GM10248 (cell line): ENCODE data around the gene ZNF652.
A peak's percentile ranks its signal among the peaks of the same experiment; 100 is the strongest.
"Not testable (repeated sequence)": the region's sequence is repeated elsewhere in the genome, so short reads cannot be mapped to it uniquely, and the experiment has no call there.

ENCODE experiments used
- CTCF ChIA-PET: fragments of 300-600 bp; sonication (Branson Sonifier 250); formaldehyde crosslinking; extraction: SDS; loops from one replicate; lab custom pipeline; 2021; ENCODE audit warnings: antibody characterized with exemption; lab: Yijun Ruan, JAX
- POLR2A ChIA-PET: fragments of 350-650 bp; sonication (Branson Sonifier 250); formaldehyde crosslinking; extraction: SDS; loops from one replicate; lab custom pipeline; 2020; ENCODE audit warnings: antibody characterized with exemption; lab: Yijun Ruan, JAX
- DNase-seq: peaks from one replicate; pipeline ENCODE4 v3.0.0; 2012; ENCODE audit errors: extremely low spot score
- CTCF ChIP-seq: IDR thresholded peaks from 2 replicates; pipeline ENCODE4 v1.5.1; 2012; ENCODE audit warnings: mild to moderate bottlenecking, low read depth; ENCODE audit errors: extremely low read depth, missing control alignments, control extremely low read depth

Gene ZNF652

DNA sequence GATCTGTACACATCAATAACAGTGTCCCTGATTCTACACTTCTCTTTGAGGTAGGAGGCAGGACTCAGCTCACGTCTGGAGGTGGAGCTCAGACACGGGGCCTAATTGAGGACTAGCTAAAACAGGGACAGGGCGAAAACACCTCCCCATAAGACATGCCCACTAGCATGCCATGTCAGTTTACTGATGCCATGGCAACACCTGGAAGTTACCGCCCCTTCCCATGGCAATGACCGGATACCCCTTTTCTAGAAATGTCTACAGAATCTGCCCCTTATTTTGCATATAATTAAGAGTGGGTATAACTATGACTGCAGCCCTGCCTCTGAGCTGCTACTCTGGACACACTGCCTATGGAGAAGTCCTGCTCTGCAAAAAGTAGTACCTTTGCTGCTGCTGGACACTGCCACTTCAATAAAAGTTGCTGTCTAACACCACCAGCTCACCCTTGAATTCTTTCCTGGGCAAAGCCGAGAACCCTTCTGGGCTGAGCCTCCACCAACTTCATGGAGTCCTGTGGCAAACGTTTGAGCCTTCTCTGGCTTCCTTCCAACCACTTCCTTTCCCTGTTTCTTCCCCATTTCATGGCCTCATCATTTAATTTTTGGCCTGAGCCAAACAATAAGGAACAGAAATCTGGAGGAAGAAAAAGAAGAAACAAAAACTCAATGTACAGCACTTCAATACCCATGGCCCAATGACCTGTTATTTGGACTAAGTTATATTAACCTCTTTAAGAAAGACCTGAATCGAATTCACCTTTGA lies 31.6 kb upstream of the ZNF652 start:
- no peak for DNase-seq
- POLR2A ChIA-PET = interaction anchor here (0.6 kb wide), 1 partner anchor 40 kb away, joined by 6 read pairs; no protein-coding TSS in a partner anchor
- CTCF ChIA-PET = interaction anchor here (0.6 to 2.2 kb wide), 9 partner anchors 17 to 103 kb away, joined by 3 to 21 read pairs (median 4); no protein-coding TSS in a partner anchor
- no peak for TF ChIP-seq CTCF

DNA sequence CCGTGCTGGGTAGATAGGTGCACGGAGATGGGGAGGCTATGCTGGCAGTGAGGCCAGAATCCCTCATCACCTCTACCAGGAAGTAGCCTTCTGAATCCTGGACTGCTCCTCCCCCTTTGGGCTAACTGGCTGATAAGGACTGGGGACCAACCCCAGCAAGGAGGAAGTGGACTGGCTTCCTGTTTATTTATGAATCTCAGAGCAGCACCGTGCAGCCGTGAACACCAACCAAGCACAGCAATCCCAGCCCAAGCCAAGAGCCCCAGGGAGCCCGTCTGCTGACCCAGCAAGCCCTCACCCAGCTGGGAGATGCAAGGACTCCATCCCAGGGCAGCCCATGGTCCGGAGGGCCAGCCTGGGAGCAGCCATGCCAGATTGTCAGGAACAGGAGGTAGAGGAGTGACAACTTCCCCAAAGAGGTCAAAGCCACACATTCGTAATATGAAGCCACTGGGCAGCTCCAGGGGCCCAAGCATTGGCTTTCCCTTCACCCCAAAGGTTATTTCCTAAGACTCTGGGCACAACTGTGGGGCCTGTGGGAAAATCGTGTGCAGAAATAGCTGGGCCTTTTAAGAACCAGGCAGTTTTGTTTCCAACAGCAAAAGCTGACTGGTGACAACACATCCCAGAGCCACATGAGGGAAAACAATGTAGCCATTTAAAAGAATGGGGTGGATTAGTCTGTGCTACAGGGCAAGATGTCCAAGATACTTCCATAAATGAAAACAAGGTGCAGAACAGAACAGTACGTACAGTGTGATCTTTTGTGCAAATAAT lies 28.7 kb upstream of the ZNF652 start:
- POLR2A ChIA-PET = no interaction called here
- CTCF ChIA-PET = interaction anchor here (0.8 to 6.7 kb wide), 8 partner anchors 18 to 165 kb away, joined by 3 to 52 read pairs (median 4); no protein-coding TSS in a partner anchor
- DNase-seq = peak; percentile 60
- TF ChIP-seq CTCF = no peak

DNA sequence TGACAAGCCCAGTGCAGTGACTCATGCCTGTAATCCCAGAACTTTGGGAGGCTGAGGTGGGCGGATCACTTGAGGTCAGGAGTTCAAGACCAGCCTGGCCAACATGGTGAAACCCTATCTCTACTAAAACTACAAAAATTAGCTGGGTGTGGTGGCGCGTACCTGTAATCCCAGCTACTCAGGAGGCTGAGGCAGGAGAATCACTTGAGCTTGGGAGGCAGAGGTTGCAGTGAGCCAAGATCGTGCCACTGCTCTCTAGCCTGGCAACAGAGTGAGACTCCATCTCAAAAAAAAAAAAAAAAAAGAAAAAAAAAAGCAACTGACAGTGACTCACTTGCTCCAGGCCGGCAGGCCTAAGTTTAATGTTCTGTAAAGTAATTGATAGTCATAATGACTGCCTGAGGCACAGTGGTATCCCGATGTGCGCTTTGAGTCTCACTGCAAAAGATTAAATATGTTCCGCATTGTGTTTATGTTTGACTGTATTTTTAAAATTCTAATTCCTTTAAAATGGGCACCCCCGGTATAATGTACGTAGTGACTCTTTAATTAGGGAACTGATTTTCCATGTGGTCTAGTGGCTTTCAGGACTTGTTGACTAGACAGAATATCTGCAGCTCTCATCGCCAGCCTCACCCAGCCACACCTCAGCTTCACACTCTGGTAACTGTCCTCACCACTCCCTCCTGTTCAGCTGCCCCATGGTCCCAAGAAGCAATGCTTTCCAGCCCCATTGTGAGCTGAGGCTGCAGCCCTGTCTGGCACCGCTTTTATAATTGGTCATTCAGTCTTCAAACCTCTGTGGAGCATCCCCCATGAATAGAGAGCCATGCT lies 27.7 kb upstream of the ZNF652 start:
- not testable (repeated sequence) for DNase-seq
- CTCF ChIA-PET = interaction anchor here (1.2 to 6.7 kb wide), 7 partner anchors 9 to 78 kb away, joined by 3 to 52 read pairs (median 8); no protein-coding TSS in a partner anchor

DNA sequence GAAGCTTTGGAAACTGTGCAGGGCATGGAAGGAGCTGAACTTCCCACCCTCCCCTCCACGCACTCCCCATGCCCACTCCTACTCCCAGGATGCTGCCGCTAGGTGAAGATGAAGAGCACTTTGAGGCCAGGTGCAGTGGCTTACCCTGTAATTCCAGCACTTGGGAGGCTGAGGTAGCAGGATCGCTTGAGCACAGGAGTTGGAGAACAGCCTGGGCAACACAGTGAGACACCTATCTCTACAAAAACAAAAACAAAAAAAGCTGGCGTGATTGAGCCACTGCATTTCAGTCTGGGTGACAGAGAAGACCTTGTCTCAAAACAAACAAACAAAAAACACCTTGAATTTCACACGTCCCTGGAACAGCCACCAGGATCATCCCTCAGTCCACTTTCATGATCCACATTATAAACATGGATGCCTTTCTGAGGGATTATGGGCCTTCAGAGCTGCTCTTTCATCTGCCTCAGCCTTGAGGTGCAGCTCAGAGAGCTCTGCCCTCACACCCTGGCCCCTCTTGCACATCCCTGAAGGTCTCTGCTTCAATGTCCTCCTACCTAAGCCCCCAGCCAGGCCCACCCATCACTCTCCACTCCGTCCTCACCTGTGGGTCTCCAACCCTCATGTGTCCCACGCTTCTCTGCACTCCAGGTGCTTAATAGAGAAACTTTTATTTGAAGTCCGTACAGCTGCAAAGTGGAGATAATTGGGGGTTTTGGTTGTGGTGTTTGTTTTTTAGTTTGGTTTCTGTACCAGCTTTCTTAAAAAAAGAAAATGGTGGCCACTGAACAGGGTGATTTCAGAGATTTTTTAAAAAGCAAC lies 26.9 kb upstream of the ZNF652 start:
- POLR2A ChIA-PET = interaction anchor here (0.5 kb wide), 1 partner anchor 47 kb away, joined by 4 read pairs; no protein-coding TSS in a partner anchor
- no peak for TF ChIP-seq CTCF

More for the DNA sequence above, 27.7 kb upstream of the ZNF652 start:
- POLR2A ChIA-PET = not testable (repeated sequence)

GRCh38 chr17:49388290-49388640 lies 26.2 kb upstream of the ZNF652 start:
- CTCF ChIA-PET = interaction anchor here (1.2 to 6.7 kb wide), 9 partner anchors 10 to 168 kb away, joined by 3 to 52 read pairs (median 7); no protein-coding TSS in a partner anchor
- DNase-seq = peak; percentile 48
- POLR2A ChIA-PET = no interaction called here
- TF ChIP-seq CTCF = no peak

More for the DNA sequence above, 26.9 kb upstream of the ZNF652 start:
- DNase-seq = no peak
- CTCF ChIA-PET = interaction anchor here (1.4 to 6.7 kb wide), 8 partner anchors 10 to 168 kb away, joined by 3 to 52 read pairs (median 8); no protein-coding TSS in a partner anchor

- no peak for DNase-seq
- no peak for TF ChIP-seq CTCF
- ChIA-PET POLR2A (no interaction called here), CTCF (interaction anchor here (1.0 to 6.7 kb wide), 11 partner anchors 11 to 169 kb away, joined by 3 to 52 read pairs (median 5); no protein-coding TSS in a partner anchor)
Observed at GRCh38 chr17:49387498-49388289, 25.6 kb upstream of the ZNF652 start.
